DMS153 (cell line): ENCODE measurements around the gene LY86.

ENCODE experiments used
- DNase-seq: peaks from one replicate; lab custom pipeline; 2025; lab: John Stamatoyannopoulos, UW

The LY86 gene

DNA sequence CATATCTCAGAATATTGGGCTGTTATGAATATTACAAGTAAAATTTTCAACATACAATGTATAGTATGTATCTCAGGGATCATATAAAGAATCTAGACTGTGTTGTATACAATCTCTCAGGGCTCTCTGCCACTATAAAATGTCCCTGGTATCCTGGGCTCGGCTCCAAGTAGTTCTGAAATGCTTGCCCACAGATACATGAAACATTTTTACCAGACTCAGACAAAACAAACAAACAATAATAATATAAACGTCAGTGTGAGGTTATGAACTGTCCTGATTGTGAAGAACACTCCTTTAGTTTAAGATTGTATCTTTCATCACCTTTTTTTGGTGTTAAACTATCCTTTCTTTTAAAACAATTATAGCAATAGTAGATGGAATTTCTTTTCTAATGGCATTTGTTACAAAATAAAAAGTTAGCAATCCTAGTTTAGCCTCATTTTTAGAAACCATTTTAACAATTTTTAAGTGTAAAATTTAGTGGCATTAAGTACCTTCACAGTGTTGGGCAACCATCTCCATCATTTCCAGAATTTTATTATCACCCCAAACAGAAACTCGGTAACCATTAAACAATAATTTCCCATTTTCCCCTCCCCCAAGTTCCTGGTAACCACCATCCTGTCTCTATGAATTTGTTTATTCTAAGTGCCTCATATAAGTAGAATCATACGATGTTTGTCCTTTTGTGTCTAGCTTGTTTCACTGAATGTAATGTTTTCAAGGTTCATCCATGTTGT, 17.4 kb upstream of the LY86 start:
- DNase-seq = no peak

DNA sequence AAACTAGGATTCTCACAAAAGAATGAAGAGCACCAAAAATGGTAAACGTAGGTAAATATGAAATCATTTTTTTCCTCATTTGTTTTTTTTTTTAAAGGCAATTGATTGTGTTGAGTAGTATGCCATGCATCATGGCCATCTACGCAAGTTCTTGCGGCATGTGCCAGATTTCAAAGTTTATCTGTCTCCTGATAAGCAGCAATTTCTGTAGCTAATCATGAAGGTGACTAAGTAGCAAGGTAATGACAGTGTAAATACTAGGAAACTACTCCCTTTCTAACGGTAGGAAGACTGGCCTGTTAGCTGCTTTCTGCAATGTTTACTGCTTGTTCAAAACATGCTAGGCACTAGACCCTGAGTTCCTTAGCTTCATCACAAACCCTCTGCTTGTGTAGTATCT, 13.4 kb upstream of the LY86 start:
- no peak for DNase-seq

DNA sequence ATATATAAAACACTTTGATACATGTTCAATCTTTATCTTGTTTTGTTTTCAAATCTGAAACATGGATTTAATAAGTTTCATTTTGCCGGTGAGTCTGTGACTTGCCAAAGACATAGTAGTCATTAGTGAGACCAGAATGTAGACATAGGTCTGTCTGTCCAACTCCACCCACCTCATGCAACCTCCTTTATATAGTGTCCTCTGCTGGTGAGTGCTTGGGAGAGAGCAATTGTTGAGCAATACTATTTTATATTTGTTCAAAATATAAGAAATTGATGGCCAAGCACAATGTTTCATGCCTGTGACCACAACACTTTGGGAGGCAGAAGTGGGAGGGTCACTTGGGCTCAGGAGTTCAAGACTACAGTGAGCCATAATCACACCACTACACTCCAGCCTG, 10.8 kb upstream of the LY86 start:
- no peak for DNase-seq

DNA sequence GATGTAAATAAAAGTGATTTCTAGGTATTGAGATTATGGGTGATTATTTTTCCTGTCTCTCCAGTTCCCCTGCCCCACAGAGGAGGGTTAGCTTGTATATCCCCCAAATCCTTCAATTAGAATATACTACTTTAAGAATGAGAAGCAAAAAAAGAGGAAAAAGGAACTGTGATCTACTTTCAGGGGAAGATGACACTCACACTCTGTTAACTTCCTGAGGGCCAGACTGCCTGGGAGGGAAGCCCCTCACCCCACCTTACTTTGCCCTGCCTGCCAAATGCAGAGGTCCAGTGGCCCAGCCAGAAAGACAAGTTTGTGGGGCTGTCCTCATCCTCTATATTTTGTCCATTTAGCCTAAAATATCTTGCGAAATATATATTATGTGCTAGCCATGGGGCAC, 9.2 kb upstream of the LY86 start:
- DNase-seq = no peak

DNA sequence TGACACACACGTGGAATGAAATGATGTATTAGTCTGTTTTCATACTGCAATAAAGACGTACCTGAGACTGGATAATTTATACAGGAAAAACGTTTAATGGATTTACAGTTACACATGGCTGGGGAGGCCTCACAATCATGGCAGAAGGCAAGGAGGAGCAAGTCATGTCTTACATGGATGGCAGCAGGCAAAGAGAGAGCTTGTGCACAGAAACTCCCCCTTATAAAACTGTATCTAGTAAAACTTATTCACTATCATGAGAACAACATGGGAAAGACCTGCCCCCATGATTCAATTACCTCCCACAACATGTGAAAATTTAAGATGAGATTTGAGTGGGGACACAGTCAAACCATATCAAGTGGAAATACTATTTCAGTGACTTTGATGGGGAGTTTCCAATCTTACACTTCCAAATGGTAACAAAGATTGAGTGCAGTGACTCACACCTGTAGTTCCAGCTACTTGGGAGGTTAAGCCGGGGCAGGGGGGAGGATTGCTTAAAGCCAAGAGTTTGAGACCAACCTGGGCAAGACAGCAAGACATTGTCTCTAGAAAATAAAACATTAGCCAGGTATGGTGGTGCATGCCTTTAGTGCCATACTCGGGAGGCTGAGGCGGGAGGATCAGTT, 8.2 kb upstream of the LY86 start:
- DNase-seq = no peak

DNA sequence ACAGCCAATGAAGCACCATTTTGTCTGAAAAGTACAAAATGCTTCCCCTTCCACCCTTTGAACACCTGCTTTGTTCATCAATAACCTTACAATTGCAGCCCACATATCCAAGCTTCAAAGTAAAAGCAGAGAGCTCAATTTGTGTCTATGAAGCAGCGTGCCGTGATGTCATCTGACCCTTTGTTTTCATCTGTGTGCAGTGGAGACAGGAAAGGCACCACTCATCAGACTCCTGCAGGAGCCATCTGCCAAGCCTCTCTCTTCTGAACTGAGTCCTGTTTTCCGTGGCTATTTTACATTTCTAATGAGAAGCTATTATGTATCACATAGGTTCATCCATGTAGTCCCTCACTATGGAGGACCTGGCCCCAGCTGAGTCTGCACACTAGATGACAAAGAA, 7.5 kb upstream of the LY86 start:
- DNase-seq = no peak

DNA sequence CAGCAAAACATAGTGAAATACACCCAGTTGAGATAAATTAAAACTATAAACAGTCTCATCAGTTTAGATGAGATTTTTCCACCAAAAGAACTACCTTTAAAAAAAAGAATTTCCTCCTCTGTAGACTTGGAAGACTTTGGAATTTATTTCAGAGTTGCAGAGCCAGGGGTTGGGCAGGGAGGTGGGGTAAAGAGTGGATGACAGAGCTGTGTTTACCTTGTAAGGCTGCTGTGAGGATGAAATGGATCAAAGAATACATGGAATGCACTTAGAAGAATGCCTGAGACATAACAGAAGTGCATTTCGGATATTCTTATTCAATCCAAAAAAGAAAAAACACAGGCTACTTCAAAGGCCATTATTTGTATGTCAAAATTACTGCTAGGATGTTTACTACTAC, 6.4 kb upstream of the LY86 start:
- no peak for DNase-seq

DNA sequence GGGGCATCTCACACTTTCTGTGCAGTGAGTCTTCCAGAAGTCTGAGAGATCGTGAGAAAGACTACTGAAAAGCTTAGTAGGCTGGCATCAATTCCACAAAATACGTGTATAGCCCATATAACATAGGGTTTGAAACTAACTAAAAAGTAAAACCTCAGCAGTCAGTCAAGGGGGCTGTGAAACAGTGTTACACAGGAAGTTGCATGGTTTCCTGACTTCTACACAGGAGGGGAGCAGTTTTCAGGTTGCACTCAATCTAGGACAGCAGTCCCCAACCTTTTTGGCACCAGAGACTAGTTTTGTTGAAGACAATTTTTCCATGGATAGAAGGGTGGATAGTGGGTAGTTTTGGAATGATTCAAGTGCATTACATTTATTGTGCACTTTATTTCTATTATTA, 4.7 kb upstream of the LY86 start:
- DNase-seq = no peak

DNA sequence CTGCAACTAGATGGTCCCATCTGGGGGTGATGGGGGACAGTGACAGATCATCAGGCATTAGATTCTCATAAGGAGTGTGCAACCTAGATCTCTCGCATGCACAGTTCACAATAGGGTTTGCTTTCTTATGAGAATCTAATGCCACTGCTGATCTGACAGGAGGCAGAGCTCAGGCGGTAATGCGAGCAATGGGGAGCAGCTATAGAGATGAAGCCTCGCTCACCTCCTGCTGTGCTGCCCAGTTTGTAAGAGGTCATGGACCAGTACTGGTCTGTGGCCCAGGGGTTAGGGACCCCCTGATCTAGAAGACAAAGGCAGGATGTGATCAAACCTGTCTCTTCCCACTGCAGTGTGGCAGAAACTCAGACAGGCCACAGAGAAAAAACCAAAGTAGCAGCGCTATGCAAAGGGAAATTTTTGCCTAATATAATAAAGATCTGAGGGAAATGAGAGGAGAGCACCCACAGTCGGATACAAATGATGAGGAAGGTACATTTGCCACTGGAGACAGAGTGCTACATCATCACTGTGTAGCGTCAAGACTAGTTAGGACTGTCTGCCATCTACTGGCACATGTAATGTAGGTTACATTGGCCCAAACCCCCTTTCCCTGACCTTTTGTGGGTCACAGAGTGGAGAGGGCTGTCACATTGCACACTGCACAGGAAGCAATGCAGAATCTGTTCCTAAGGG, 4.1 kb upstream of the LY86 start:
- DNase-seq = no peak

DNA sequence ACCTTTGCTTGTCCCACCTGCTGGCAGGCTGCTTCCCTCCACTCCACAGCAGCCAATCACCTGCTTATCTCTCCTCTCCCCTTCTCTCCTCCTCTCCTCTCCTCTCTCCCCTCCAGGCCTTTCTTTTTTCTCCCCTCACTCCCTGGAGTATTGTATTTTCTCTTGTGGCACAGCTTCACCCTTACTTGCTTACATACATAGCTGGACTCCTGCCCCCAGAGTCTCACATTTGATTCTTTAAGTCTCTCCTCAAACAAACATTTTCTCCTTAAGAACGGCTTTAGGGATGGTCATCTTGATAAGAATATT, 3.6 kb upstream of the LY86 start:
- no peak for DNase-seq

DNA sequence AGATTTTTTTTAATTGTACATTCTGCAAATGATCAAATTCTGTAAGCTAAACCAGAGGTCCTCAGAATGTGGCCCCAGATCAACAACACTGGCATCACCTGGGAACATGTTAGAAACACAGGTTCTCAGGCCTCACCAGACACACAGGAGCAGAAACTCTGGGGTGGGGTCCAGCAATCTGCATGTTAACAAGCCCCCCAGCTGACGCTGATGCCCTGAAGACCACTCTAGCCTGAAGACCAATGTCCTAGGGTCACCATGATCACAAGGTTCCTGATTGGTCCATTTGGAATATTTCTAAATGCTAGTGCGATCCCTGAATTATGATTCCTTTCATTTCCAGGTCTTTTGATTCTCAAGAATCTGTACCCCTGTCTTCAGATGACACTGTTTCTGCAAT, 2.4 kb upstream of the LY86 start:
- no peak for DNase-seq

DNA sequence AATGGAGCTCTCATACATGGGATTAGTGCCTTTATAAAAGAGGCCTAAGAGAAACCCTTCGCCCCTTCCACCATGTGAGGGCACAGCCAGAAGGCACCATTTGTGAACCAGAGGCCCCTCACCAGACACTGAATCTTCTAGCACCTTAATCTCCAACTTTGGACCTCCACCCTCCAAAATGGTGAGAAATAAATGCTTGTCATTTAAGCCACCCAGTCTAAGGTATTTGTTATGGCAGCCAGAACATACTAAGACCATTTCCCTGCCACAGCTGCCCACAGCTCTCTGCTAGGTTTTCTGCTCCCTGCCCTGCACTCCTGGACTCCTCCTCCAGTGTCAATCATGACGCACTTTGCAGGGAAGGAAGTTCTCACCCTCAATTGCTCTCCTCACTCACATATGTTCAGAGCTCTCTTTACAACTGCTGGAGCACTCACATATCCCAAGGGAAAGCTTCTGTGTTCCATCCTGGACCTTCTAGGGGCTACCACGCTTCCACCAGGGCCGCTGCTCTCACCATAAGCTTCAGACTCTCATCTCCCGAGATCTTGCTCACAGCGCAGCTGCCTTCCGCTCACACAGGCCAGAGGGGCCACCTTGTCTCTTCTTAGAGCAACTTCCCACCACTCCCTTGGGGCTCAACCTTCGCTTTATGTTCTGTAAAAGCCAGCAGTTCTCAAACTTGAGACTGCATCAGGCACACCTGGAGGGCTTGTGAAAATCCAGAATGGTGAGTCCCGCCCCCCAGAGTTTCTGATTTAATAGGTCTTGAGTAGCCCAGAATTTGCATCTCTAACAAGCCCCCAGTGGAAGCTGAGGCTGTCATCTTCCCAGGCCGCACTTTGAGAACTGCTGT, 1.6 kb upstream of the LY86 start:
- DNase-seq = no peak

DNA sequence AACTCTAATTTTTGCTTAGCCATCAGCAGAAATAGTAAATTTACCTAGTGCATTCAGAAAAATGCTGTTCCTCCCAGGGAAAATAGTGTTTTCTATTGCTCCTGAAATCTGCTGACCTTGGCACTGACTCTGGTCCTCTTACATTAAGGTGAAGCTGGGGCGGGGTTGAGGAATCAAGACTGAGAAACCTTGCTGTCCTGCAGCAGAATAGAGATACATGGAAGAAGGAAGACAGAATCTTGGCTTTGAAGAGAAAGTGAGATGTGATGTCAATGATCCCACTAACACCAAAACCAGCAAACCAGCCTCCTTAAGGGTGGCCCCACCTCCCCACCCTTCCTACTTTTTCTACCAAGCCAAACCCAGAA, 840 bp upstream of the LY86 start:
- DNase-seq = no peak

DNA sequence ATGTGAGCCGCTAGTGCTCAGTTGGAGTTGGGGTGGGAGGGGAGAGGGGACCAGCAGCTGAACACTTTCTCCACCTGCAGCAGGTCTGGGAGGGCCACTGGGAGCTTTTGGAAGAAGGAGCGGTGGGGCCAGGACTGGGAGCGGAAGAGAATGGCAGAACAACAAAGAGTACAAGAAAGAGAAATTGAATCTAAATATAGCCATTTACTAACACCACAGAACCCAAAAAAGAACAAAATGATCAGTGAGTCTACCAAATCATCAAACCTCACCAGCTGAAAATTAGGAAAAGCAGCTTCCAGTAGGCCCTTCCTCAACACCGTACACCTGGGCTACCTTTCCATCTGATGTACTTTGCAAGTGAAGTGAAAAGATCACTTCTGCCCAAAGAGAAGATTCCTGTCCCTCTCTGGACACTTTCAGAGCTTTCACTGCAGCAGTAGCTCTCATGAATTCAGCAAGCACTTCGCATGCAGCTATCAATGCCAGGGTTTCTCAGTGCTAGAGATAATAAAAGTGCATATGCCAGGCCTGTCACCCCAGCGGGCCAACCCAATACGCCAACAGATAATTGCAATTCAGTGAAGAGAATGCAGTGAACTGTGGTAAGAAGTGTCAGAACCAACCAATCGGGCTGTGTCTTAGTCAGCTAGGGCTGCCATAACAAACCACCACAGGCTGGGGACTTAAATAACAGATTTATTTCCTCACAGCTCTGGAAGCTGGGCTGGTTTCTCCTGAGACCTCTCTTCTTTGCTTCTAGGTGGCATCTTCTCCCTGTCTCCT, 597 bp downstream of the LY86 start:
- no peak for DNase-seq

DNA sequence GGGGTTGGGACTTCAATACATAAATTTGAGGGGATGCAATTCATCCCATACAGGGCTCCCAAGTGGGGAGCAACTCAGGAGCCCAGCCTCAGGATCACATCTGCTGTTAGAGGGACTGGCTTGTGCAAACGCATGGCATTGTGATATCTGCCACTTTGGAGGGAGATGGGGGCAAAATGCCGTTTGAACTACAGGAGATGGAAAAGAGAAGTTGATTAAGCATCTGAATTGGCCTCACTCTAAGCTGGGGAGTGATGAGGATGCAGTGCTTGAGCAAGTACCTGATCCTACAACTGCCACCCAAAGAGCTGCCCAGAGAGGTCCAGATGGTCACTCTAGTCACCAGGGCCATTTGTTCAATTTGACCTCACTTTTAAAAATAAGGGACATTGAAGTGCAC, 2.0 kb downstream of the LY86 start:
- no peak for DNase-seq

DNA sequence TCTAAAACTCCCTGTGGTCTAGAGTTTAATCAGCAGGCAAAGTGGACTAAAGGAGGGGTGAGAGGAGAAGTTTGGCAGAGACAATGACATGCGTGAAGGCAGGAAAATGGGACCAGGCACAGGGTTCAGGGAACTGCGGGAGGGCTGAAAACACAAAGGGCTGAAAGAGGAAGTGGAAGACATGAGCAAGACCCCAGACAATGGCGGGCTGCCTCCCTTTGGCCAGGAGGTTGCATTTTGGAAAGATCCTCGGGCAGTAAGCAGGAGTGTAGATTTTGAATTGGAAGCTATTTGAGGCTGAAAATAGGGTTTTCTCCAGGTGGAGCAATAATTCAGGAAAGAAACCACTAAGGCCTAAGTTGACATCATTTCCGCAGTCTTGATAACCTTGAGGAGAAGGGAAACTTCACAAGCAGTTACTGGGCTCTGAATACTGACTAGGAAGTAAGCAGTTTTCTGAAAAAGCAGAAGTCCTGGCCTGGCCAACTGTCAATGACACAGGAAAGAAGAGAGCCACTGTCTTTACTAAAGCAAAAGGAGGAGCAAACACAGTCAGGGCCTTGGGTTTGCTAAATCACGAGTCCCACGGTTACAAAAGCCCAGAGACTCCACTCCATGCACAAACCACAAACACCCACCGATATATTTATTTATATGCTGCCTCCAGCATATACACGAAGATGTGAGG, 3.4 kb downstream of the LY86 start:
- no peak for DNase-seq

DNA sequence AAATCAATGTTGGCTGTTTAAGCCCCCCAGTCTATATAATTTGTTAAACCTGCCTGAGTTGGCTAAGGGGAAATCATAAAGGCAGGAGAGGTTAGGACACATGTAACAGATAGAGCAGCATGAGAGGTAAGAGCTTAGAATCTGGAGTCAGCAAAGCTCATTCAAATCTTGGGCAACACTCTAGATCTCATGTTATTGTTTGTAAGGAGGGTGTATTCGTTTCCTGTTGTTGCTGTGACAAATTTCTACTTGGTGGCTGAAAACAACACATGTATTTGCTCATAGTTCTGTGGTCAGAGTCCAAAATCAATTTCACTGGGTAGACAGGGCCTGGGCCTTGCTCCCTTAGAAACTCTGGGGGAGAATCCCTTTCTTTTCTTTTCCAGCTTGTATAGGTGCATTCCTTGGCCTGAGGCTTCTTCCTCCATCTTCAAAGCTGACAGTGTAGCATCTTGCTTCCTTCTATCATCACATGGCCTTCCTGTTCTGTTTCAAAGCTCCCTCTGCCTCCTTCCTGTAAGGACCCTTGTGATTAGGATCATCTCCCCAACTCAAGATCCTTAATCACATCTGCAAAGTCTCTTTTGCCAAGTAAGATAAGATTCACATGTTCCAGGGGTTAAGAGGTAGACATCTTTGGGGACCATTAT, 4.4 kb downstream of the LY86 start:
- DNase-seq = no peak

DNA sequence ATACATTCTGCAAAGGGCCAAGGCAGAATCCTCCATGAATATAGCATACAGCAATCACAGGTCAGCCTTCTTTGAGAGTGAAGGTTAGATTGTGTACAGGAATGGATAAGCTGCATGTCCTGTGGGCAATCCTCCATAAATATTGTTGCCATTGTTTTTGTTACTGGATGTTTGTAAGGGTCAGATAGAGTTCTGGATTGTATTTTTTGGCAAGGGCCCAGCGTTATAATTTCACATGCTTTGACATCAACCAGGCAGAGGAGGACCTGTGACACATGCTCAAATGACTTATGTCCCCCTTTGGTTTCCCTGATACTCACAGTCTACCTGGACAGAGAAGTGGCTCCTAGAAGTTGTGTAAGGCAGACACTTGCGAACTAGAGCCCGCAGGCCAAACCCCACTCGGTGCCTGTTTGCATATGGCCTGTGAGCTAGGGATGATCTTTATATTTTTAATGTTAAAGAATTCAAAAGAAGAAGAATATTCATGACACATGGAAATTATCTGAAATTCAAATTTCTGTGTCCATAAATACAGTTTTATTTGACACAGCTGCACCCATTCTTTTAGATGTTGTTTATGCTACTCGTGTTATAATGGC, 5.4 kb downstream of the LY86 start:
- DNase-seq = no peak

DNA sequence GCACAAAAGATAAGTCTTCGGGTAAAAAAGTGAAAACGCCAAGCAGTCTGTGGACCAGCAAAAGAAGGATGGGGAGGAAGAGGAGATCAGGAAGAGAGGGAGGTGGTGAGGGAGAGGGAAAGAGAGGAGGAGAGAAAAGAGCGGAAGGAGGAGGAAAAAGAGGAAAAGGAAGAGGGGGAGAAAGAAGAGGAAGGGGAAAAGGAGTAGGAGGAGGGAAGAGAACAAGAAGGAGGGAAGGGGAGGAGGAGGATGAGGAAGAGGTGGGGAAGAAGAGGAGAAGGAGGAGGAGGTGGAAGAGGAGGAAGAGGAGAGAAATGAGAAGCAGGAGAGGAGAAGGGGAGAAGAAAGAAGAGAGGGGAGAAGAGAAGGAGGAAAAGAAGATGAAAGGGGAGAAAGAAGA, 6.5 kb downstream of the LY86 start:
- DNase-seq = no peak

DNA sequence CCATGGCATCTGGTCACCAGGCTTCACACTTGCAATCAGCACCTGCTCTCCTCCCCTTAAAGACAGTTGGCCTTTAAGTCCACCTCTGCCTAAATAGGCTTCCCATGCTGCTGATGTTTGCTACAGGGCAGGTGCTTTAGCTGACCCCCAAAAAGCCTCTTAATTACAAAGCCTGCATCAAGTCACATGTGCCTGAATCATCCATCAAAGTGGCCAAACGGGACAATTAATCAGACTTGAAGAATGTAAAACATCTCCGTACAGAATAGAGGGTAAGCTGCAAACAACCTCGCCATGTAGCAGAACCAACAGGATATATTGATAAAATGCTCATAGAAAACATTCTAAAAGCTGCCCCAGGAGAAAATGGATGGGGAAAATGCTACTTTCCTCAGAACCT, 7.4 kb downstream of the LY86 start:
- DNase-seq = no peak
